WTC11 (cell line): ENCODE results near the gene ANKEF1. TPM values are rescaled to one million over a fixed set of nuclear protein-coding genes. Genes with fewer than 3 reads are reported as not detected.

ENCODE experiments used
- ATF1 ChIP-seq: sonication (generic); formaldehyde crosslinking; IDR thresholded peaks from 2 replicates; pipeline ENCODE4 v1.8.1; 2023; ENCODE audit warnings: mild to moderate bottlenecking, moderate library complexity, missing genetic modification reagents
- ETV6 ChIP-seq: sonication (generic); formaldehyde crosslinking; IDR thresholded peaks from 2 replicates; pipeline ENCODE4 v1.8.1; 2022; ENCODE audit warnings: mild to moderate bottlenecking, missing genetic modification reagents
- FOXJ3 ChIP-seq: sonication (generic); formaldehyde crosslinking; IDR thresholded peaks from 2 replicates; pipeline ENCODE4 v1.9.0; 2021; ENCODE audit warnings: missing genetic modification reagents, mild to moderate bottlenecking, borderline replicate concordance
- FOXK1 ChIP-seq: sonication (generic); formaldehyde crosslinking; IDR thresholded peaks from 2 replicates; pipeline ENCODE4 v1.8.0; 2022; ENCODE audit warnings: mild to moderate bottlenecking, moderate library complexity, missing genetic modification reagents
- GABPB1 ChIP-seq: sonication (generic); formaldehyde crosslinking; IDR thresholded peaks from 2 replicates; pipeline ENCODE4 v1.8.1; 2023; ENCODE audit warnings: mild to moderate bottlenecking, missing genetic modification reagents
- MYBL2 ChIP-seq: sonication (generic); formaldehyde crosslinking; IDR thresholded peaks from 2 replicates; pipeline ENCODE4 v1.8.1; 2023; ENCODE audit warnings: mild to moderate bottlenecking, moderate library complexity, missing genetic modification reagents
- SOX15 ChIP-seq: fragments of 250-450 bp; sonication (Bioruptor Pico); IDR thresholded peaks from 2 replicates; pipeline ENCODE4 v1.9.0; 2021; ENCODE audit warnings: mild to moderate bottlenecking
- ZBTB21 ChIP-seq: sonication (generic); formaldehyde crosslinking; IDR thresholded peaks from 2 replicates; pipeline ENCODE4 v1.8.1; 2023; ENCODE audit warnings: mild to moderate bottlenecking, missing genetic modification reagents, borderline replicate concordance
- ZNF416 ChIP-seq: fragments of 250-450 bp; sonication (Bioruptor Pico); IDR thresholded peaks from 2 replicates; pipeline ENCODE4 v1.9.0; 2021; ENCODE audit warnings: mild to moderate bottlenecking, inconsistent platforms
- total RNA-seq: library from RNA; stranded (reverse); gene quantifications from 3 replicates; pipeline ENCODE4 v1.2.3, GENCODE V29; 2021
- TF ChIP-seq, protein P1 (sequence below): sonication (generic); formaldehyde crosslinking; IDR thresholded peaks from 2 replicates; pipeline ENCODE4 v1.8.1; 2023; ENCODE audit warnings: mild to moderate bottlenecking, missing genetic modification reagents
- TF ChIP-seq, protein P2 (sequence below): sonication (generic); formaldehyde crosslinking; IDR thresholded peaks from 2 replicates; pipeline ENCODE4 v1.8.1; 2023; ENCODE audit warnings: mild to moderate bottlenecking, missing genetic modification reagents
- TF ChIP-seq, protein P3 (sequence below): sonication (generic); formaldehyde crosslinking; IDR thresholded peaks from 2 replicates; pipeline ENCODE4 v1.8.1; 2023; ENCODE audit warnings: mild to moderate bottlenecking, missing genetic modification reagents, moderate library complexity
- TF ChIP-seq, protein P4 (sequence below): sonication (generic); formaldehyde crosslinking; IDR thresholded peaks from 2 replicates; pipeline ENCODE4 v1.8.0; 2022; ENCODE audit warnings: missing genetic modification reagents
- TF ChIP-seq, protein P5 (sequence below): fragments of 250-450 bp; sonication (Bioruptor Pico); IDR thresholded peaks from 2 replicates; pipeline ENCODE4 v1.9.0; 2021; ENCODE audit warnings: moderate library complexity, mild to moderate bottlenecking, inconsistent platforms, borderline replicate concordance
- TF ChIP-seq, protein P6 (sequence below): sonication (generic); formaldehyde crosslinking; IDR thresholded peaks from 2 replicates; pipeline ENCODE4 v1.8.1; 2023; ENCODE audit warnings: mild to moderate bottlenecking, missing genetic modification reagents, moderate library complexity
- TF ChIP-seq, protein P7 (sequence below): sonication (generic); formaldehyde crosslinking; IDR thresholded peaks from 2 replicates; pipeline ENCODE4 v1.8.0; 2023; ENCODE audit warnings: missing genetic modification reagents, mild to moderate bottlenecking, borderline replicate concordance

Gene ANKEF1
- total RNA-seq, 1 experiment from 2014 or later, result 7.1 TPM

DNA sequence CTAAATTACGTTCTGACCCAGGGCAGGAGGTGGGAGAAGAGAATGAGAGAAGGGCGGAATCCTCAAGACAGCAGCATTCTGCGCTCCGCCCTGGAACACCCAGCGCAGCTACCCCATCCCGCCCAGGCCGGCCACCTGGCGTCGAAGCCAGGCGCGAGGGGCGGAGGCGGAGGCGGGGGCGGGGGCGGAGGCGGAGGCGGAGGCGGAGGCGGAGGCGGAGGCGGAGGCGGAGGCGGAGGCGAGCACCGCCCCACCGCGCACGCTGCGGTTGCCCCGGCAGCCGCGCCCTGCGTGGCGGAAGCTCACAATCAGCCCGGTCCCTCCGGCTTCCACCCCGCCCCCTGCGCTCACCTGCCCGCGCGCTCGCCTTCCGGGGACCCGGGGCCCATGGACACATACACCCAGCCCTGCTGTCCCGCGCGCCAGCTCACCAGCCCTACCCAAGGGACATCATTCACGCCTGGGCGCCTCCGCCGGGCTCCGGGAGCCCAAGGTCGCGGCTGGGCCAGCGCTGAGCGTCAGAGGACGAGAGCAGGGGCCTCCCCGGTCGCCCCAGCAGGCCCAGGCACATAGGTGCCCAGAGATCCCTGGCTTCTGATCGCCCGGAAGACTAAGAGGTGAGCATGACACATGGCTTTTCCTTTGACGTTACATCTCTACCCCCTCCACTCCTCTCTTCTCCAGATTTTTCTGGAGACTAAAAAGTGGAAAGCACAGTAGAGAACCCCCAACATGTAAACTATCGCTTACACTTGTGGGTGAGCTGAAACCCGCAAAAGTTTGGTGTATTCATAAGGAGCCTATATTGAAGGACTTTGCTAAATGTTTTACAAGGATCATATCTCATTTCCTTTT lies at the start of gene ANKEF1 (continued):
- TF ChIP-seq FOXK1 (CRISPR knock-in tag), result 0 out of 2 replicates have a peak, but pooled peaks have one; percentile 28
- 0 out of 2 replicates have a peak, but pooled peaks have one; percentile 16 for TF ChIP-seq MYBL2
- TF ChIP-seq, protein P1, sequence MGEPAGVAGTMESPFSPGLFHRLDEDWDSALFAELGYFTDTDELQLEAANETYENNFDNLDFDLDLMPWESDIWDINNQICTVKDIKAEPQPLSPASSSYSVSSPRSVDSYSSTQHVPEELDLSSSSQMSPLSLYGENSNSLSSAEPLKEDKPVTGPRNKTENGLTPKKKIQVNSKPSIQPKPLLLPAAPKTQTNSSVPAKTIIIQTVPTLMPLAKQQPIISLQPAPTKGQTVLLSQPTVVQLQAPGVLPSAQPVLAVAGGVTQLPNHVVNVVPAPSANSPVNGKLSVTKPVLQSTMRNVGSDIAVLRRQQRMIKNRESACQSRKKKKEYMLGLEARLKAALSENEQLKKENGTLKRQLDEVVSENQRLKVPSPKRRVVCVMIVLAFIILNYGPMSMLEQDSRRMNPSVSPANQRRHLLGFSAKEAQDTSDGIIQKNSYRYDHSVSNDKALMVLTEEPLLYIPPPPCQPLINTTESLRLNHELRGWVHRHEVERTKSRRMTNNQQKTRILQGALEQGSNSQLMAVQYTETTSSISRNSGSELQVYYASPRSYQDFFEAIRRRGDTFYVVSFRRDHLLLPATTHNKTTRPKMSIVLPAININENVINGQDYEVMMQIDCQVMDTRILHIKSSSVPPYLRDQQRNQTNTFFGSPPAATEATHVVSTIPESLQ (CRISPR knock-in tag), result no peak
- no peak for TF ChIP-seq ATF1 (CRISPR knock-in tag)
- TF ChIP-seq, protein P2, sequence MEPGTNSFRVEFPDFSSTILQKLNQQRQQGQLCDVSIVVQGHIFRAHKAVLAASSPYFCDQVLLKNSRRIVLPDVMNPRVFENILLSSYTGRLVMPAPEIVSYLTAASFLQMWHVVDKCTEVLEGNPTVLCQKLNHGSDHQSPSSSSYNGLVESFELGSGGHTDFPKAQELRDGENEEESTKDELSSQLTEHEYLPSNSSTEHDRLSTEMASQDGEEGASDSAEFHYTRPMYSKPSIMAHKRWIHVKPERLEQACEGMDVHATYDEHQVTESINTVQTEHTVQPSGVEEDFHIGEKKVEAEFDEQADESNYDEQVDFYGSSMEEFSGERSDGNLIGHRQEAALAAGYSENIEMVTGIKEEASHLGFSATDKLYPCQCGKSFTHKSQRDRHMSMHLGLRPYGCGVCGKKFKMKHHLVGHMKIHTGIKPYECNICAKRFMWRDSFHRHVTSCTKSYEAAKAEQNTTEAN (CRISPR knock-in tag), result no peak
- TF ChIP-seq, protein P3, sequence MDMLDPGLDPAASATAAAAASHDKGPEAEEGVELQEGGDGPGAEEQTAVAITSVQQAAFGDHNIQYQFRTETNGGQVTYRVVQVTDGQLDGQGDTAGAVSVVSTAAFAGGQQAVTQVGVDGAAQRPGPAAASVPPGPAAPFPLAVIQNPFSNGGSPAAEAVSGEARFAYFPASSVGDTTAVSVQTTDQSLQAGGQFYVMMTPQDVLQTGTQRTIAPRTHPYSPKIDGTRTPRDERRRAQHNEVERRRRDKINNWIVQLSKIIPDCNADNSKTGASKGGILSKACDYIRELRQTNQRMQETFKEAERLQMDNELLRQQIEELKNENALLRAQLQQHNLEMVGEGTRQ (CRISPR knock-in tag), result no peak
- TF ChIP-seq, protein P4, sequence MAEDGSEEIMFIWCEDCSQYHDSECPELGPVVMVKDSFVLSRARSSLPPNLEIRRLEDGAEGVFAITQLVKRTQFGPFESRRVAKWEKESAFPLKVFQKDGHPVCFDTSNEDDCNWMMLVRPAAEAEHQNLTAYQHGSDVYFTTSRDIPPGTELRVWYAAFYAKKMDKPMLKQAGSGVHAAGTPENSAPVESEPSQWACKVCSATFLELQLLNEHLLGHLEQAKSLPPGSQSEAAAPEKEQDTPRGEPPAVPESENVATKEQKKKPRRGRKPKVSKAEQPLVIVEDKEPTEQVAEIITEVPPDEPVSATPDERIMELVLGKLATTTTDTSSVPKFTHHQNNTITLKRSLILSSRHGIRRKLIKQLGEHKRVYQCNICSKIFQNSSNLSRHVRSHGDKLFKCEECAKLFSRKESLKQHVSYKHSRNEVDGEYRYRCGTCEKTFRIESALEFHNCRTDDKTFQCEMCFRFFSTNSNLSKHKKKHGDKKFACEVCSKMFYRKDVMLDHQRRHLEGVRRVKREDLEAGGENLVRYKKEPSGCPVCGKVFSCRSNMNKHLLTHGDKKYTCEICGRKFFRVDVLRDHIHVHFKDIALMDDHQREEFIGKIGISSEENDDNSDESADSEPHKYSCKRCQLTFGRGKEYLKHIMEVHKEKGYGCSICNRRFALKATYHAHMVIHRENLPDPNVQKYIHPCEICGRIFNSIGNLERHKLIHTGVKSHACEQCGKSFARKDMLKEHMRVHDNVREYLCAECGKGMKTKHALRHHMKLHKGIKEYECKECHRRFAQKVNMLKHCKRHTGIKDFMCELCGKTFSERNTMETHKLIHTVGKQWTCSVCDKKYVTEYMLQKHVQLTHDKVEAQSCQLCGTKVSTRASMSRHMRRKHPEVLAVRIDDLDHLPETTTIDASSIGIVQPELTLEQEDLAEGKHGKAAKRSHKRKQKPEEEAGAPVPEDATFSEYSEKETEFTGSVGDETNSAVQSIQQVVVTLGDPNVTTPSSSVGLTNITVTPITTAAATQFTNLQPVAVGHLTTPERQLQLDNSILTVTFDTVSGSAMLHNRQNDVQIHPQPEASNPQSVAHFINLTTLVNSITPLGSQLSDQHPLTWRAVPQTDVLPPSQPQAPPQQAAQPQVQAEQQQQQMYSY (CRISPR knock-in tag), result 0 out of 2 replicates have a peak, but pooled peaks have one; percentile 20
- TF ChIP-seq, protein P5, sequence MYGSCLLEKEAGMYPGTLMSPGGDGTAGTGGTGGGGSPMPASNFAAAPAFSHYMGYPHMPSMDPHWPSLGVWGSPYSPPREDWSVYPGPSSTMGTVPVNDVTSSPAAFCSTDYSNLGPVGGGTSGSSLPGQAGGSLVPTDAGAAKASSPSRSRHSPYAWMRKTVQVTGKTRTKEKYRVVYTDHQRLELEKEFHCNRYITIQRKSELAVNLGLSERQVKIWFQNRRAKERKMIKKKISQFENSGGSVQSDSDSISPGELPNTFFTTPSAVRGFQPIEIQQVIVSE, result no peak
- TF ChIP-seq ETV6 (CRISPR knock-in tag), result peak; percentile 66; the same call in 1 of the 2 replicates
- TF ChIP-seq ZNF416 (CRISPR knock-in tag), result 0 out of 2 replicates have a peak, but pooled peaks have one; percentile 24
- no peak for TF ChIP-seq FOXJ3 (CRISPR knock-in tag)
- TF ChIP-seq, protein P6, sequence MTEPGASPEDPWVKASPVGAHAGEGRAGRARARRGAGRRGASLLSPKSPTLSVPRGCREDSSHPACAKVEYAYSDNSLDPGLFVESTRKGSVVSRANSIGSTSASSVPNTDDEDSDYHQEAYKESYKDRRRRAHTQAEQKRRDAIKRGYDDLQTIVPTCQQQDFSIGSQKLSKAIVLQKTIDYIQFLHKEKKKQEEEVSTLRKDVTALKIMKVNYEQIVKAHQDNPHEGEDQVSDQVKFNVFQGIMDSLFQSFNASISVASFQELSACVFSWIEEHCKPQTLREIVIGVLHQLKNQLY (CRISPR knock-in tag), result no peak
- TF ChIP-seq ZBTB21, result peak; percentile 53; the same call in 1 of the 2 replicates
- TF ChIP-seq SOX15 (CRISPR knock-in tag), result no peak
- peak; percentile 86 for TF ChIP-seq GABPB1 (CRISPR knock-in tag)
- TF ChIP-seq, protein P7, sequence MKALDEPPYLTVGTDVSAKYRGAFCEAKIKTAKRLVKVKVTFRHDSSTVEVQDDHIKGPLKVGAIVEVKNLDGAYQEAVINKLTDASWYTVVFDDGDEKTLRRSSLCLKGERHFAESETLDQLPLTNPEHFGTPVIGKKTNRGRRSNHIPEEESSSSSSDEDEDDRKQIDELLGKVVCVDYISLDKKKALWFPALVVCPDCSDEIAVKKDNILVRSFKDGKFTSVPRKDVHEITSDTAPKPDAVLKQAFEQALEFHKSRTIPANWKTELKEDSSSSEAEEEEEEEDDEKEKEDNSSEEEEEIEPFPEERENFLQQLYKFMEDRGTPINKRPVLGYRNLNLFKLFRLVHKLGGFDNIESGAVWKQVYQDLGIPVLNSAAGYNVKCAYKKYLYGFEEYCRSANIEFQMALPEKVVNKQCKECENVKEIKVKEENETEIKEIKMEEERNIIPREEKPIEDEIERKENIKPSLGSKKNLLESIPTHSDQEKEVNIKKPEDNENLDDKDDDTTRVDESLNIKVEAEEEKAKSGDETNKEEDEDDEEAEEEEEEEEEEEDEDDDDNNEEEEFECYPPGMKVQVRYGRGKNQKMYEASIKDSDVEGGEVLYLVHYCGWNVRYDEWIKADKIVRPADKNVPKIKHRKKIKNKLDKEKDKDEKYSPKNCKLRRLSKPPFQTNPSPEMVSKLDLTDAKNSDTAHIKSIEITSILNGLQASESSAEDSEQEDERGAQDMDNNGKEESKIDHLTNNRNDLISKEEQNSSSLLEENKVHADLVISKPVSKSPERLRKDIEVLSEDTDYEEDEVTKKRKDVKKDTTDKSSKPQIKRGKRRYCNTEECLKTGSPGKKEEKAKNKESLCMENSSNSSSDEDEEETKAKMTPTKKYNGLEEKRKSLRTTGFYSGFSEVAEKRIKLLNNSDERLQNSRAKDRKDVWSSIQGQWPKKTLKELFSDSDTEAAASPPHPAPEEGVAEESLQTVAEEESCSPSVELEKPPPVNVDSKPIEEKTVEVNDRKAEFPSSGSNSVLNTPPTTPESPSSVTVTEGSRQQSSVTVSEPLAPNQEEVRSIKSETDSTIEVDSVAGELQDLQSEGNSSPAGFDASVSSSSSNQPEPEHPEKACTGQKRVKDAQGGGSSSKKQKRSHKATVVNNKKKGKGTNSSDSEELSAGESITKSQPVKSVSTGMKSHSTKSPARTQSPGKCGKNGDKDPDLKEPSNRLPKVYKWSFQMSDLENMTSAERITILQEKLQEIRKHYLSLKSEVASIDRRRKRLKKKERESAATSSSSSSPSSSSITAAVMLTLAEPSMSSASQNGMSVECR (CRISPR knock-in tag), result 0 out of 2 replicates have a peak, but pooled peaks have one; percentile 52
- TF ChIP-seq, all 79 proteins: peak for 16
